HG03060 (cell line): ENCODE measurements around the gene DLGAP1.

Source experiments
- ATAC-seq: cut with Tn5 transposase; IDR thresholded peaks from one replicate; pipeline ENCODE4 v1.9.1; 2021; ENCODE audit warnings: low read depth, moderate number of reproducible peaks; ENCODE audit not compliant: unreplicated experiment

Gene DLGAP1

GRCh38 chr18:3842844-3843243, 612.3 kb downstream of the DLGAP1 start:
- ATAC-seq, result no peak

- no peak for ATAC-seq
Measured at GRCh38 chr18:3840766-3841165, 614.3 kb downstream of the DLGAP1 start.

GRCh38 chr18:3839581-3839981, 615.5 kb downstream of the DLGAP1 start:
- ATAC-seq, result no peak

- ATAC-seq, result no peak
Measured at GRCh38 chr18:3836483-3837335, 618.4 kb downstream of the DLGAP1 start.

DNA sequence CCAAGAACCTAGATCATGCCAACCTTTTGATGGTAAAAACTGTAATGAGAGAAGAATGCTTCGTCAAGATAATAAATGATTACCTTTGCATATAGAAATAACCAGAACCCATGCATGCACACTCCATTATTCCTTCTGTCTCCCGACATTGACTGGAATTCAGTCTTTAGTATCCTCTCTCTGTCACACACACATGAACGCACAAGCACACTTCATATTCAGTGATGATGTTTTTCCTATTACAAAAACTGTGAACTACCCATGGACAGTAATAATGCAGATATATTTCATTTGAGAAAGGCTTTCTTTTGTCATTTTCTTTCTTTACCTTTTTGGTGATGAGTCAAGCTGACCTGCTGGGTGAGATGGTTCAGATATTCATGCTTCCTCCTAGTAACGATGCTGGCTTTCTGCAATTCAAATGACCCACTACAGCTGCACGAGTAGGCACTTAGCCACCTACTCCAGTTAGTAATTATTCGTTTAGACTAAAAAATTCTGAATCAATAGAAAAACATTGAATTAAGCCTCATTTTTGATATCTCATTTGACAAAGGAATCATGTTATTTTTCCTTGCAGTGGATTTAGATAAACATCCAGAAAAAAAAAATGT, 623.0 kb downstream of the DLGAP1 start:
- ATAC-seq, result no peak

GRCh38 chr18:3830604-3831003, 624.5 kb downstream of the DLGAP1 start:
- no peak for ATAC-seq

GRCh38 chr18:3827236-3827845, 627.8 kb downstream of the DLGAP1 start:
- no peak for ATAC-seq

DNA sequence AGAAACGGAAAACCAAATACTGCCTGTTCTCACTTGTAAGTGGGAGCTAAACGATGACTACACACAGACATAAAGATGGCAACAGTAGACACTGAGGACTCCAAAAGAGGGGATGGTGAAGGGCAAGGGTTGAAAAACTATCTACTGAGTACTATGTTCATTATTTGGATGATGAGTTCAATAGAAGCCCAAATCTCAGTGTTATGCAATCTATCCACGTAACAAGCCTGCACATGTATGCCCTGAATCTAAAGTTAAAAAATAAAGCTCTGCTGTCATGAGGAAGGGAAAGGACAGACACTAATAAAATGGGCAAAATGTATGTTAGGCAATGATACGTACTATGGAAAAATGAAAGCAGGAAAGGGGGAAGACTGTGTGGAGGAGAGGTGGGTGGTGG, 629.1 kb downstream of the DLGAP1 start:
- no peak for ATAC-seq

GRCh38 chr18:3824101-3824500, 631.0 kb downstream of the DLGAP1 start:
- no peak for ATAC-seq

GRCh38 chr18:3823073-3823472, 632.0 kb downstream of the DLGAP1 start:
- no peak for ATAC-seq

DNA sequence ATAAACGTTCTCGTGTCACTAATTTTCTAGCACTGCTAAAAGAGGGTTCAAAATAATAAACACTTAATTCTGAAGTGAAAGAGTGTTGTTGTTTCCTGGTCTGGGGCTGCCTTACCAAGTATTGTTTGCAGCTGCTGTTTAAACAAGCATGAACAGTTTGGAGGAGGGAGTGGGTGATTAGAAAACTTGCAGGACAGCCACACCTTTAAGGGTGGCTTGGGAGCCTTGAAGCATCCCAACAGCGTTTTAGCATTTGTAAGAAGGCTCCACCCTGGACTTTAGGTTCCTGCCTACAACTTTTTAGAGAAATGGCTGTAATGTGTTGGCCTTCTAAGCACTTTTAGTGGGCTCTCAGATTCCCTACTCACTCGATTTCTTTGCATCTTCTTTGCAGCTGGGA, 633.6 kb downstream of the DLGAP1 start:
- ATAC-seq, result no peak

DNA sequence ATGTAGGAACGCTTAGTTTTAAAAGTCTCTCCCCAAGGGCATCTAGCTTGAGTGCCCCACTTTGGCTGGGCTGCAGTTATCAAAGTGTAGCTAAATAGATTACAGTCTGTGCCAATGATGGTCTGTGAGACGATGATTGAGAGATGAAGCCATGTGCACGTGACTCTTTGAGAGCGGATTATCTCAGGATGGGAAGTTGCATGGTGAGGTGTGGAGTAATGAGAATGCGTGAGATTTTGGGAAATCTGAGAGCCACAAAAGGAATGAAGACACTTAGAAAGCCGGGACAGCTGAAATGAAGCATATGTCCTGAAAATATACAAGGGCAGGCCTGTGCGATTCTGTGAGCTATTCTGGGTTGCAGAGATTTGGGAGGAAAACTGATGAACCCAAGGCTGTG, 635.1 kb downstream of the DLGAP1 start:
- no peak for ATAC-seq

GRCh38 chr18:3816610-3817363, 638.3 kb downstream of the DLGAP1 start:
- ATAC-seq, result no peak

DNA sequence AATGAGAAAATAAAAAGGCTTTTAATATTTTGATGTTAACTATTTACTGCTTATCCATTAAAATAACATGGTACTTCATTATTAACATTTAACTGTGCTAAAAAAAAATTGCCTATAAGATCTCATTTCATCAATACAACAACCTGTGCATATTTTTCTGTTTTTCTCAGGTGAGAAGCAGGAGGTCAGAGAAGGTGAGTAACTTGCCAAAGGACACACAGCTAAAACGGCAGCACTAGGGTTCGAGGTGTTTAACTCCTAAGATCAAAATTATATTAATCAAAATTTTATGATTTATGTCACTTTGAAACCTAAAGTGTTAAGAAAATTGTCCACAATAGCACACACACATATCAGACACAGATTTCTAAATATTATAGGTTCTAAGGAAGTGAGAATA, 639.1 kb downstream of the DLGAP1 start:
- ATAC-seq, result no peak

- ATAC-seq, result no peak
Measured at GRCh38 chr18:3814816-3815215, 640.3 kb downstream of the DLGAP1 start.

DNA sequence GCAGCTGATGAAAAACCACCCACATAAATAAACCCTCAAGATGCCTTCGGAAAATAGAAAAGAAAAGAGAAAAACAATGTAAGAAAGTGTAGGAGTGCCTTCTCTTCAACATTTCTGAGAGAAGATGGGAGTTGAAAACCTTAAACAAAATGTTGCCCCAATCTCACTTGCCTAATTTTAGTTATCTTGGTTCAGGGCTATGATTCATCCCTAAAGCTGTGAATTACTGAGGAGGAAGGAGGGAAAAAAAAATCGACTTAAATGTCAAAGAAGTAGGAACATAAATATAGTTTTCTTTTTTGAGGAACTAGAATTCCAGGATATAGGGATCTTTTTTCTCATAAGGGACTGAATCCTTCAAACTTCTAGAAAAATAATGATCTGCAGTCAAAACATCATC, 644.8 kb downstream of the DLGAP1 start:
- ATAC-seq, result no peak

- ATAC-seq, result no peak
Measured at GRCh38 chr18:3808985-3809780, 645.9 kb downstream of the DLGAP1 start.

- ATAC-seq, result no peak
Measured at GRCh38 chr18:3806656-3807055, 648.5 kb downstream of the DLGAP1 start.

GRCh38 chr18:3804336-3804735, 650.8 kb downstream of the DLGAP1 start:
- no peak for ATAC-seq

DNA sequence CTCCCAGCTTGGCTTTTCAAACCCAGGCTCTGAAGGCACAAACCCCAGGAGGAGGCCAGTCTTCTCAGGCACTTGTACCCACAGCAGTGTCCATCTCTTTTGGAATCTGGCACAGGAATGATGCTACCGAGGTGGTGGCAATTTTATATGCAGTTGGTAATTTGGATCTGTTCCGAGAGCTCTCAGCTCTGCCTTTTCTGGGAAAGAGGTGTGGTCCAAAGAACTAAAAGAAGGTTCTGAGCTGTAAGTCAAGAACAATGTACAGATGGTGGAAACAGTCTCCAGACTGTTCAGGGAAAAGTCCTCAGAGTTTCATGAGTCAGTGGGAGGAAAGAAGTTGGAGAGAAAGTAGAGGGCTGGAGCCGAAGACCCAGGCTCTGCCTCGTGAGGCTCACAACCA, 651.8 kb downstream of the DLGAP1 start:
- no peak for ATAC-seq
